Astrocyte of the spinal cord (primary cell): Measurements from ENCODE around the gene OR6B3.
A peak's percentile ranks its signal among the peaks of the same experiment; 100 is the strongest.

Experiments
- DNase-seq: peaks from one replicate; pipeline ENCODE4 v3.0.0; 2011; ENCODE audit warnings: low read depth, low spot score
- H3K4me3 ChIP-seq: 2 replicates; pipeline ENCODE4 v1.5.1; 2011; ENCODE audit warnings: low read depth, mild to moderate bottlenecking, low read length, moderate library complexity
- in situ Hi-C: cut with HindIII; loops from 2 replicates; pipeline ENCODE4 v1.10.0; 2017; ENCODE audit warnings: low sequenced_read_pairs
- TF ChIP-seq, protein P1 (sequence below): IDR thresholded peaks from 2 replicates; pipeline ENCODE4 v1.5.1; 2012; ENCODE audit warnings: low read depth, mild to moderate bottlenecking, low read length, inconsistent platforms

Gene OR6B3

GRCh38 chr2:240018071-240018750, 35.1 kb downstream of the OR6B3 start:
- TF ChIP-seq, protein P1, sequence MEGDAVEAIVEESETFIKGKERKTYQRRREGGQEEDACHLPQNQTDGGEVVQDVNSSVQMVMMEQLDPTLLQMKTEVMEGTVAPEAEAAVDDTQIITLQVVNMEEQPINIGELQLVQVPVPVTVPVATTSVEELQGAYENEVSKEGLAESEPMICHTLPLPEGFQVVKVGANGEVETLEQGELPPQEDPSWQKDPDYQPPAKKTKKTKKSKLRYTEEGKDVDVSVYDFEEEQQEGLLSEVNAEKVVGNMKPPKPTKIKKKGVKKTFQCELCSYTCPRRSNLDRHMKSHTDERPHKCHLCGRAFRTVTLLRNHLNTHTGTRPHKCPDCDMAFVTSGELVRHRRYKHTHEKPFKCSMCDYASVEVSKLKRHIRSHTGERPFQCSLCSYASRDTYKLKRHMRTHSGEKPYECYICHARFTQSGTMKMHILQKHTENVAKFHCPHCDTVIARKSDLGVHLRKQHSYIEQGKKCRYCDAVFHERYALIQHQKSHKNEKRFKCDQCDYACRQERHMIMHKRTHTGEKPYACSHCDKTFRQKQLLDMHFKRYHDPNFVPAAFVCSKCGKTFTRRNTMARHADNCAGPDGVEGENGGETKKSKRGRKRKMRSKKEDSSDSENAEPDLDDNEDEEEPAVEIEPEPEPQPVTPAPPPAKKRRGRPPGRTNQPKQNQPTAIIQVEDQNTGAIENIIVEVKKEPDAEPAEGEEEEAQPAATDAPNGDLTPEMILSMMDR = no peak
- H3K4me3 ChIP-seq = no peak overlapping the region
- in situ Hi-C loops = no loop called here
- DNase-seq = no peak

DNA sequence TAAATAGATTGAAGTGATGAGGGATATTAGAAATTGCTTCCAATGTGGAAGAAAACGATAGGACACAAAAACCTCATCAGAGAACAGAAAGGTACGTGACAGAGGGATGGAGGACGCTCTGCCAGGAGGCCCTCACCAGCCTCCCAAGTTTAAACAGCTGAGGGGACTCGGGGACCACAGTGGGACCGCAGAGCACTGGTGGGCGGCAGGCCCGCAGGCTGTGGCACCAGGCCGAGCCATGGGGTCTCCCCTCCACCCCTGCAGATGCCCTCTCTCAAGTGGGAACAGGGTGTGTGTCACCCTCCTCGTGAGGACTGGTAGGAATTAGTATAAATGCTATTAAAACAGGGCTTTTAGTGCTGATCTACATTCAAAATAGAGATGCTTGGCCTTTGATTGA, 39.0 kb downstream of the OR6B3 start:
- DNase-seq = no peak
- in situ Hi-C loops = no loop called here
- H3K4me3 ChIP-seq = no peak overlapping the region
- TF ChIP-seq, protein P1 = no peak

GRCh38 chr2:240013343-240013742, 40.0 kb downstream of the OR6B3 start:
- in situ Hi-C loops = no loop called here
- TF ChIP-seq, protein P1 = peak; percentile 44
- DNase-seq = peak; percentile 24
- H3K4me3 ChIP-seq = no peak overlapping the region

DNA sequence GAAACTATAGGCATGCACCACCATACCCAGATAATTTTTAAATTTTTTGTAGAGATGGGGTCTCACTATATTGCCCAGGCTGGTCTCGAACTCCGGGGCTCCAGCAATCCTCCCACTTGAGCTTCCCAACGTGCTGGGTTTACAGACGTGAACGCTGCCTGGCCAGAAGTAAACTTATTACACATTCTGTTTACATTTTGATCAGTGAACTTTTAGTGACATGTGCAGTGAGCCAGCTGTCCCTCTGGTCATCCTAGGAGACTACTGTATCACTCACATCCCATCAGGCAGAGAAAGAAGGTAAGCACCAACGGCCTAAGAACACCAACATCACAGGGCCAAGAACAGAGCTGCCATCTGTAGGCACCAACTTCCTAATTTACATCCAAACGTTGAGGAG, 50.3 kb downstream of the OR6B3 start:
- DNase-seq = no peak
- H3K4me3 ChIP-seq = no peak overlapping the region
- TF ChIP-seq, protein P1 = no peak
- in situ Hi-C loops = no loop called here

DNA sequence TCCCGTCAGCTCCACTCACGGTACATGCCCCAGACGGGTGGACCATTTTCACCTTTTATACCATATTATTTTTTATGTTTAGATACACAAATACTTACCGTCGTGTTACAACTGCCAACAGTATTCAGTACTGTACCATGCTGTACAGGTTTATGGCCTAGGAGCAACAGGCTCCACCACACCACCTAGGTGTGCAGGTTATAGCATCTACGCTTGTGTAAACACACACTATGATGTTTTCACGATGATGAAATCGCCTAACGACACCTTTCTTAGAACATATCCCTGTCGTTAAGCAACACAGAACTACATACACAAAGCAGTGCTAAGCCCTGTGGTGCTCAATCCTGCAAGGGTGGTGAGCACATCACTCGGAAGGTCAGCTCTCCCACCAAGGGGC, 52.6 kb downstream of the OR6B3 start:
- DNase-seq = no peak
- H3K4me3 ChIP-seq = no peak overlapping the region
- in situ Hi-C loops = no loop called here
- TF ChIP-seq, protein P1 = no peak

- in situ Hi-C loops = no loop called here
- TF ChIP-seq, protein P1 = no peak
- H3K4me3 ChIP-seq = no peak overlapping the region
- no peak for DNase-seq
Observed at GRCh38 chr2:239997686-239998409, 55.5 kb downstream of the OR6B3 start.
